Lower leg skin (tissue), 3 donors: ENCODE measurements around the gene PABPN1.

Experiments
- CTCF ChIP-seq, 3 donors: fragments of 450-650 bp; IDR thresholded peaks; one replicate each; pipeline ENCODE4 v1.5.1; 2016; ENCODE audit warnings: antibody characterized with exemption in 3 of 3, mild to moderate bottlenecking in 3 of 3, moderate library complexity in 2 of 3
- POLR2A ChIP-seq, 2 donors: fragments of 450-650 bp; IDR thresholded peaks; one replicate each; pipeline ENCODE4 v1.6.1; 2016 to 2017; ENCODE audit warnings: antibody characterized with exemption in 2 of 2, mild to moderate bottlenecking in 1 of 2, moderate library complexity in 1 of 2

GRCh38 chr14:23284654-23285529, 36.4 kb upstream of the PABPN1 start:
- TF ChIP-seq POLR2A (IDR thresholded peaks at IDR 0.05) (no peak), CTCF (IDR thresholded peaks at IDR 0.05) (no peak)
